ENCODE measurements around the gene TCF4. TPM values are rescaled to one million over a fixed set of nuclear protein-coding genes. Genes with fewer than 3 reads are reported as not detected.

The TCF4 gene
- total and polyA plus RNA-seq, 2 of the 13 experiments (the other 11 are each of a cell fraction or from before 2014, with no cell fraction given) = not detected

- POLR2A ChIA-PET = no interaction called here
These were observed 337.2 kb downstream of the TCF4 start for GRCh38 chr18:55250768-55251173.

More at GRCh38 chr18:55250768-55251173, 337.2 kb downstream of the TCF4 start:
- no peaks in the 10 kb centered on the region for H3K9me3 ChIP-seq (ENCODE audit: low read length)
- H3K79me2 ChIP-seq (ENCODE audit: insufficient read depth, low read length) = no peaks in the 10 kb centered on the region
- no peak overlapping the region for H3K4me3 ChIP-seq (replicated peaks in 1 of 3; ENCODE audit: insufficient read depth in 1 of 3, low read depth in 2 of 3, low read length in 3 of 3)
- TF ChIP-seq SALL1 (CRISPR knock-in tag; IDR thresholded peaks at IDR 0.05) (no peak), ZNF121 (CRISPR knock-in tag; IDR thresholded peaks at IDR 0.05) (no peak), MLLT10 (CRISPR knock-in tag; IDR thresholded peaks at IDR 0.05) (no peak), NR2F1 (CRISPR knock-in tag; IDR thresholded peaks at IDR 0.05) (no peak), JARID2 (CRISPR knock-in tag; IDR thresholded peaks at IDR 0.05; ENCODE audit: insufficient replicate concordance) (no peak), ZNF513 (CRISPR knock-in tag; conservative IDR thresholded peaks at IDR 0.05) (no peak), RFX3 (CRISPR knock-in tag; IDR thresholded peaks at IDR 0.05) (no peak), ZNF274 (CRISPR knock-in tag; IDR thresholded peaks at IDR 0.05) (no peak), ZNF580 (CRISPR knock-in tag; IDR thresholded peaks at IDR 0.05; ENCODE audit: borderline replicate concordance, low read depth) (no peak), ZNF850 (CRISPR knock-in tag; conservative IDR thresholded peaks at IDR 0.05) (no peak), ARNTL (CRISPR knock-in tag; IDR thresholded peaks at IDR 0.05) (no peak), TEAD3 (CRISPR knock-in tag; optimal IDR thresholded peaks at IDR 0.05; ENCODE audit: borderline replicate concordance) (no peak), NCOR1 (IDR thresholded peaks at IDR 0.05; ENCODE audit: borderline replicate concordance, low read length) (no peak), CTCF (CRISPR knock-in tag; IDR thresholded peaks at IDR 0.05) (no peak), TEAD2 (CRISPR knock-in tag; IDR thresholded peaks at IDR 0.05) (no peak), BRF2 (CRISPR knock-in tag; IDR thresholded peaks at IDR 0.05) (no peak), KDM6A (CRISPR knock-in tag; IDR thresholded peaks at IDR 0.05; ENCODE audit: low read depth) (no peak)
- no peak overlapping the region for H2AFZ ChIP-seq (ENCODE audit: low read length)
- H3K4me2 ChIP-seq (ENCODE audit: low read depth, low read length) = no peak overlapping the region
- H4K20me1 ChIP-seq (ENCODE audit: insufficient read depth, low read length) = no peaks in the 10 kb centered on the region
- DNase-seq (ENCODE audit: low spot score) = no peak
- in situ Hi-C loops (cut with HindIII; ENCODE audit: extremely low pct_ligation_motif_present, low pct_unique_long_range_greater_than_20kb) = no loop called here
- BruUV-seq (replicated peaks) = no TSS peak
- H3K27ac ChIP-seq (ENCODE audit: extremely low read length, insufficient read depth, low read length) = no peak overlapping the region
- WGBS (ENCODE audit: low lambda C conversion rate) = 24% methylated on average over 4 of the region's 4 CpGs
- no peak for ATAC-seq
- peaks cover 0 to 2% of the 10 kb centered on the region in 2 experiments; a peak in 1 of 5 replicates for H3K27me3 ChIP-seq (ENCODE audit: control insufficient read depth in 1 of 2, insufficient read depth in 2 of 2, low read length in 2 of 2)
- H3K9ac ChIP-seq (ENCODE audit: insufficient read depth, low read depth, low read length) = no peak overlapping the region
- no peak for FAIRE-seq
- no peaks in the 10 kb centered on the region for H3K36me3 ChIP-seq (replicated peaks in 1 of 2; ENCODE audit: control insufficient read depth in 1 of 2, insufficient read depth in 2 of 2, low read length in 2 of 2)
- CTCF ChIA-PET (ENCODE audit: low intra/inter-chr PET ratio, low total read pairs) = no interaction called here
- H3K4me1 ChIP-seq (ENCODE audit: insufficient read depth, low read length) = no peaks in the 10 kb centered on the region
- intact Hi-C loops (cut with micrococcal nuclease; ENCODE audit: unreplicated experiment) = no loop called here

All from HepG2 (cell line).